GM12865 (cell line): ENCODE results near the gene CCDC157.

Source experiments
- DNase-seq: peaks from one replicate; pipeline ENCODE4 v3.0.0; 2010; ENCODE audit warnings: low read depth
- H3K4me3 ChIP-seq: 2 replicates; pipeline ENCODE4 v1.5.1; 2011; ENCODE audit warnings: mild to moderate bottlenecking, low read depth, low read length, control low read depth
- TF ChIP-seq, protein P1 (sequence below): IDR thresholded peaks from 2 replicates; pipeline ENCODE4 v1.5.1; 2011; ENCODE audit warnings: low read length, control low read depth, low read depth, inconsistent platforms; ENCODE audit not compliant: insufficient read depth; ENCODE audit errors: missing control alignments

Gene CCDC157

DNA sequence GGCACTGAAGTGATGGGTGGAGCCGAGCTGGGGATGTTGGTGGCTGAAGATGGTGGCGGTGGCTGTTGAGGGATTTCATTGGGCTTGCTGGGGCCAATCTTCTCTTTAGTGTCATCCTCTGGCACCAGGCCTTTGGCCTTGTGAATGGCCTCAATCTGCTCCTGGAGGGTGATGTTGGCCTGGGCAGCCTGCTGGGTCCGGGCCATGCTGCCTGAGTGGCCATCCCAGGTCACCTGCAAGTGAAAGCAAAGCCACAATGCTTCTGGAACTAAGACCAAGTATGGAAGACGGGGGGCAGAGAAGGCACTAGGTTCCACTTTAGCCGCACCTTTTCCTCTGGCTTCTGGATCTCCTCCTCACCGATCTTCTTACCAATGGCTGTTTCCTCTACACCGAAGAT, 18.0 kb upstream of the CCDC157 start:
- DNase-seq = no peak
- H3K4me3 ChIP-seq = no peak overlapping the region
- TF ChIP-seq, protein P1, sequence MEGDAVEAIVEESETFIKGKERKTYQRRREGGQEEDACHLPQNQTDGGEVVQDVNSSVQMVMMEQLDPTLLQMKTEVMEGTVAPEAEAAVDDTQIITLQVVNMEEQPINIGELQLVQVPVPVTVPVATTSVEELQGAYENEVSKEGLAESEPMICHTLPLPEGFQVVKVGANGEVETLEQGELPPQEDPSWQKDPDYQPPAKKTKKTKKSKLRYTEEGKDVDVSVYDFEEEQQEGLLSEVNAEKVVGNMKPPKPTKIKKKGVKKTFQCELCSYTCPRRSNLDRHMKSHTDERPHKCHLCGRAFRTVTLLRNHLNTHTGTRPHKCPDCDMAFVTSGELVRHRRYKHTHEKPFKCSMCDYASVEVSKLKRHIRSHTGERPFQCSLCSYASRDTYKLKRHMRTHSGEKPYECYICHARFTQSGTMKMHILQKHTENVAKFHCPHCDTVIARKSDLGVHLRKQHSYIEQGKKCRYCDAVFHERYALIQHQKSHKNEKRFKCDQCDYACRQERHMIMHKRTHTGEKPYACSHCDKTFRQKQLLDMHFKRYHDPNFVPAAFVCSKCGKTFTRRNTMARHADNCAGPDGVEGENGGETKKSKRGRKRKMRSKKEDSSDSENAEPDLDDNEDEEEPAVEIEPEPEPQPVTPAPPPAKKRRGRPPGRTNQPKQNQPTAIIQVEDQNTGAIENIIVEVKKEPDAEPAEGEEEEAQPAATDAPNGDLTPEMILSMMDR = no peak

DNA sequence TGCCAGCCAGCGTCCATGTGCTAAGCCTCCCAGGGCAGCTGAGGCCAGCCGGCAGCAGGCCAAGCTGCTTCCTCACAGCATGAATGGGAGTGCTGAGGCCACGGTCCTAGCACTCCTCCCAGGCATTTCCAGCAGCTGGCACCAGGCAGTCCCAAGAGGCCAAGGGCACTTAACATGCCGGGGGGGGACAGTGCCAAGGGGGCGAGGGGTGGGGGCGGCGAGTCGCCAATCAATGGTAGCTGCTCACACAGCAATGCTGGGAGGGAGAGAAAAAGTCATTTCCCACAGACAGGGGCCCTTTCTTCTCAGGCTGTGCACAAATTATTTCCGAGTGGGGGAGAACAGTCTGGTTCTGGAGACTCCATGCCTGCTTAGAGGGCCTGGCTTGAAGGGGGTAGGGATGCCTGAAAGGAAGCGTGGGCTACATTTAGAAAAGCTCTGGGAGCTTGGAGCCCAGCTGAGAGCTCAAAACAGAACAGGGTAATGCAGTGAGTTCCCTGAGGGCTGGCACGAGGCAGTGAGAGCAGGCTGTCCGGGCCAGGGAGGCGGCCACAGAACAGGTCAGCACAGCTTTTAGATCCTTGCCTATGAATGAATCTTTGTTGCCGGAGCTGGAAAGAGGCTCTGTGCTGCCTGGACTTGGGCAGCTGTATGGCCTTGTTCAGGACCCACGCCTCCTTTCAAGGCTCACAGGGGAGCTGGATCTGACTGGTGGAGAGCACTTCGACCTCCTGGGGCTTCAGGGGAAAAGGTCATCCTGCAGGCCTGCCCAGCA, 15.7 kb upstream of the CCDC157 start:
- no peak overlapping the region for H3K4me3 ChIP-seq

DNA sequence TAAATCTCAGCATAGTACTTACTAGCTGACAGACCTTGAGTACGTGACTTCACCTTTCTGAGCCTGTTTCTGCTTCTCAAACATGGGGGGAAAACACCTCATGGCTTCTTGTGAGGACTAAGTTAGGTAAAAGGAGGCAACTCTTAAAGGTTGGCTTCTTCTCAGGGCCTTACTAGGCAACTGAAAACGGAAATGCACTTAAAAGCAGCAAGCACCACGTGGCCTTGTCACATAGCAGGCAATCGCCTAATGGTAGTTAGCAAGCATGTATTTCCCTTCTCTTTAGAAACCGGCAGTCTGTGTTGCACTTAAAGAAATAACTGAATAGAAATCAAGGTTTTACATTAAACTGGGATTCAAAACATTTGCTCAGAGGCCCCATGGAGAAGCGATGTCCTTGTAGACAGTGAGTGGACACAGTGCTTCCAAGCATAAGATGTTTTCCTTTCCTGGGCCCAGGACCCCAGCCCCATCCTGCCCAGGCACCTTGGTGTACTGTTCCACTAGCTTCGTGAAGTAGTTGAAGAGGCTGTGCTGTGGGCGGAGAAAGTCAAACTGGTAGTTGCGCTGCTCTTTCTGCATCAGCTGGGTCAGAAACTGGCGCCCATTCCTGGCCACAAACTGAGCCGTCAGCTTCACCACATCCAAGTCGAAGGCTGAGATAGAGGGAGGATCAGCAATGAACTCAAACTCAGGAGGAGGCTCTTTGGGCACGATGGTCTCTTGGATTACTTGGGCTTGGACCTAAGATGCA, 12.2 kb upstream of the CCDC157 start:
- TF ChIP-seq, protein P1 = no peak
- no peak overlapping the region for H3K4me3 ChIP-seq
- DNase-seq = no peak

More for the DNA sequence above, 15.7 kb upstream of the CCDC157 start:
- DNase-seq = no peak
- TF ChIP-seq, protein P1 = no peak

DNA sequence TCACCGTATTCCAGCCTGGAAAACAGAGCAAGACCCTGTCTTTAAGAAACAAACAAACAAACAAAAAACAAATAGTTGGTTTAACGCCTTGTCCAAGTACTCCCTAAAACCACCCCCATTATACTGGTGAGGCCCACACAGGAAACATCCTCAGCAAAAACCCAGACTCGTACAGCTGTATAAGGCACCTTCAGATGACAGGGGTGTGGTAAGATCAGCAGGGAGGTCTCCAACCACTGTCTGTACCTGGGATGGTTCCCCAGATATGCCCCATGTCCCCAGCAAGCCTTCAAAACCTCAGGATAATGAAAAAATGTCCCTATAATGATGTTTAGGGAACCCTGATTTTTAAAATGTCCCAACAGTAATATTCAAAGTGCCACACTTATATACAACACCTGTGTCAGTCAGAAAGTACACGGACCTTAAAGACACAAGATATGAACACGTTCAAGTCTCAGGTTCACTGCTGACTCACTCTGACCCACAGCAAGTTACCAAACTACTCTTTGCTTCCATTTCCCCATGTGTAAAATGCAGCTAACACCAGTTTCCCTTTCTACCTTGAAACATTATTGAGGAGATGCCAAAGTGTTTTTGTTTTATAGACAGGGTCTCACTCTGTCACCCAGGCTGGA, 9.4 kb upstream of the CCDC157 start:
- peak; percentile 47 for DNase-seq
- TF ChIP-seq, protein P1 = no peak
- no peak overlapping the region for H3K4me3 ChIP-seq

DNA sequence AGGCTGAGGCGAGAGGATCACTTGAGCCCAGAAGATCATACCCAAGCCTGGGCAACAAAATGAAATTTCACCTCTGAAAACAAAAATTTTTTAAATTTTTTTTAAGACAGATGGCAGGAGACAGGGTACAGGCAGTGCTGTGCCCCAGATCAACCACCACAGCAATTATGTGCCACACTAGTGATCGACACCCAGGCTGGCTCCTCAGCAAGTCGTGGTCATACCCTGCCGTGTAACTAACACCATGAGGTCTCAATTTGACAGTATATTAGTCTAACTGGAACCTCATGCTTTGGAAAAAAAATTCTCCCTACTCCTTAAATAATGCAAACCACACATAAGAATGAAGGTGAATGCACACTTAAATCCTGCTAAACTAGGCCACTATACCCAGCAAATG, 8.4 kb upstream of the CCDC157 start:
- no peak for DNase-seq
- H3K4me3 ChIP-seq = no peak overlapping the region
- TF ChIP-seq, protein P1 = no peak

DNA sequence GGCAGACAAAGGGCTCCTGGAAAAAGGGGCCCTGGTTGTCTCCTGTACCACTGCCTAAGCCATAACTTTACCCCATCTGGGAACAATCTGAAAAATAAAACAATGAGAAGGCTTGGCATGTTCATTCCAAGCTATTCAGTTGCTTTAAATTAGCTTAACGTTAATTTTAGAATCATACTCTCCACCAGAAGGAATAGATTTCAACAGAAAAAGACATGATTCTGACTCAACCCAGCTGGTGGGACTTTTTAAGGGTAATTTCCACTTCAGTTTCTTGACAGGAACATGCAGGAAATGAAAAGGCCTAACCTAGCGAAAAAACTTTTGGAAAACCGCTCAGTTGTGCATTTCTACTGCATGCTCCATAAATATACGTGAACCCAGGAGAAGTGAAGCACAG, 8.0 kb upstream of the CCDC157 start:
- DNase-seq = peak; percentile 45
- H3K4me3 ChIP-seq = no peak overlapping the region
- TF ChIP-seq, protein P1 = no peak
